Nucleus accumbens (tissue), 56 donors: Measurements from ENCODE around the gene WDFY1.

Experiments
- DNase-seq, 56 donors: peaks; one replicate each; lab custom pipeline; 2025; lab: John Stamatoyannopoulos, UW

WDFY1 gene

GRCh38 chr2:223932816-223933800, 12.0 kb downstream of the WDFY1 start:
- no peak for DNase-seq

- DNase-seq: peak in 54 of 56 donors; percentile 13 to 91 (median 75)
These were observed 14.8 kb downstream of the WDFY1 start for GRCh38 chr2:223930103-223930976.

GRCh38 chr2:223929571-223930102, 15.5 kb downstream of the WDFY1 start:
- DNase-seq: no peak

GRCh38 chr2:223928113-223929006, 16.8 kb downstream of the WDFY1 start:
- DNase-seq: no peak

- DNase-seq: no peak
These were observed 20.0 kb downstream of the WDFY1 start for GRCh38 chr2:223925106-223925505.

GRCh38 chr2:223923976-223924375, 21.2 kb downstream of the WDFY1 start:
- DNase-seq: no peak

- DNase-seq: no peak
These were observed 22.8 kb downstream of the WDFY1 start for GRCh38 chr2:223922308-223922707.

- no peak for DNase-seq
These were observed 23.9 kb downstream of the WDFY1 start for GRCh38 chr2:223921204-223921603.

- DNase-seq: no peak
These were observed 25.0 kb downstream of the WDFY1 start for GRCh38 chr2:223920109-223920508.

- DNase-seq: no peak
These were observed 26.4 kb downstream of the WDFY1 start for GRCh38 chr2:223918671-223919134.

- DNase-seq: no peak
These were observed 28.8 kb downstream of the WDFY1 start for GRCh38 chr2:223916181-223916920.

- no peak for DNase-seq
These were observed 30.1 kb downstream of the WDFY1 start for GRCh38 chr2:223915071-223915470.

- DNase-seq: no peak
These were observed 30.8 kb downstream of the WDFY1 start for GRCh38 chr2:223914324-223914723.

- DNase-seq: no peak
These were observed 36.0 kb downstream of the WDFY1 start for GRCh38 chr2:223909001-223909741.

GRCh38 chr2:223908304-223908998, 36.7 kb downstream of the WDFY1 start:
- no peak for DNase-seq

GRCh38 chr2:223905996-223906395, 39.1 kb downstream of the WDFY1 start:
- DNase-seq: no peak

- no peak for DNase-seq
These were observed 43.3 kb downstream of the WDFY1 start for GRCh38 chr2:223901854-223902253.

GRCh38 chr2:223901311-223901710, 43.8 kb downstream of the WDFY1 start:
- DNase-seq: no peak
